ENCODE results near the gene PRAF2. TPM values are rescaled to one million over a fixed set of nuclear protein-coding genes. Genes with fewer than 3 reads are reported as not detected.
A peak's percentile ranks its signal among the peaks of the same experiment; 100 is the strongest.

The PRAF2 gene
- total and polyA plus RNA-seq, 4 donors, result 5.6 to 40.8 (median 36.9) TPM

DNA sequence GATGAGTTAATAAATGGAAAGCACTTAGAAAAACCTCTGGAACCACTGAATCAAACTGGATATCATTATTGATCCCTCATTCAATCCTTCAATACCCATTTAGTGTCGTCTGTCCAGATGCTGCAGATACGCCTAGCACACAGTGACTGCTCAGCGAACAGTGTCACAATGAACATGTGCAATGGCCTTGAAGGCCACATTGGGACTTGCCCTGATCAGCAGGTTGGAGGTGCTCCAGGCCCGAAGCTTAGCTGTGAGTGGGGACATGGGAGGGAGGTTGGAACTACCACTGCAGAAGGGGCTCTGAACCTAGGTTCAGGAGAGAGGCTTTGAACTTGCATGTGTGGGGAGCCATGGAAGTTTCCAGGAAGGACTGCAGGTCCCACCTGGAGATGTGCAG, 32.5 kb upstream of the PRAF2 start:
- no peak overlapping the region for H3K4me3 ChIP-seq
- TF ChIP-seq CTCF (IDR thresholded peaks at IDR 0.05; ENCODE audit: control extremely low read depth, extremely low read depth), result no peak
- 89 to 95% methylated on average over 4 of the region's 4 CpGs for WGBS, 2 donors

DNA sequence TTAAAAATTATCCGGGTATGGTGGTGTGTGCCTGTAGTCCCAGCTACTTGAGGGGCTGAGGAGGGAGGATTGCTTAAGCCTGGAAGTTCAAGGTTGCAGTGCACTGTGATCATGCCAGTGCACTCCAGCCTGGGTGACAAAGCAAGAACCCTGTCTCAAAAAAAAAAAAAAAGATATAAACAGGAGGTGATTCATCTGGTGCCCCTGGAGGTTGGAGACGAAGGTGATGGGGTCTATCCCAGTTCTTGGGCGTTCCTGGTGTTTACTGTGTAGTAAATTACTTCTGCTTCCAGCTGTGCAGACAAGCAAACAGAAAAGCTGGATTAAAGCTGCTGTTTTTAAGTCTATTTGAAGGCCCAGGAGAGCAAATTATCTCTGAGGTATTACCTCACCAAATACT, 29.8 kb upstream of the PRAF2 start:
- ATAC-seq (ENCODE audit: insufficient read depth, low FRiP score), result no peak
- DNase-seq, result no peak
- 70 to 77% methylated on average over 3 of the region's 3 CpGs for WGBS, 2 donors
- no peak overlapping the region for H3K4me3 ChIP-seq
- peaks cover 0 to 3% (median 0%) of the 10 kb centered on the region in 4 donors for H3K9me3 ChIP-seq (ENCODE audit: control insufficient read depth in 4 of 4, insufficient read depth in 3 of 4, low read length in 3 of 4)
- no peaks in the 10 kb centered on the region for H3K36me3 ChIP-seq (ENCODE audit: control insufficient read depth in 4 of 4, insufficient read depth in 4 of 4, low read length in 4 of 4)
- H3K4me1 ChIP-seq (ENCODE audit: control insufficient read depth in 5 of 5, insufficient read depth in 5 of 5, low read length in 5 of 5), result peaks cover 0 to 5% (median 0%) of the 10 kb centered on the region in 5 donors
- no peak for TF ChIP-seq CTCF (IDR thresholded peaks at IDR 0.05; ENCODE audit: control extremely low read depth, extremely low read depth)
- no peak overlapping the region for H3K27ac ChIP-seq (ENCODE audit: low read depth in 1 of 2, low read length in 1 of 2)
- H3K9ac ChIP-seq (ENCODE audit: insufficient read depth in 1 of 2, low read length in 2 of 2), result no peak overlapping the region
- no peaks in the 10 kb centered on the region for H3K27me3 ChIP-seq (ENCODE audit: control insufficient read depth in 3 of 3, insufficient read depth in 3 of 3, low read length in 2 of 3)

More for the DNA sequence above, 32.5 kb upstream of the PRAF2 start:
- no peaks in the 10 kb centered on the region for H3K4me1 ChIP-seq (ENCODE audit: control insufficient read depth in 5 of 5, insufficient read depth in 5 of 5, low read length in 5 of 5)
- DNase-seq (no peak), ATAC-seq (ENCODE audit: insufficient read depth, low FRiP score) (no peak)
- H3K27me3 ChIP-seq (ENCODE audit: control insufficient read depth in 3 of 3, insufficient read depth in 3 of 3, low read length in 2 of 3), result no peaks in the 10 kb centered on the region
- no peaks in the 10 kb centered on the region for H3K36me3 ChIP-seq (ENCODE audit: control insufficient read depth in 4 of 4, insufficient read depth in 4 of 4, low read length in 4 of 4)
- no peak overlapping the region for H3K9ac ChIP-seq (ENCODE audit: insufficient read depth in 1 of 2, low read length in 2 of 2)
- peaks cover 0 to 1% (median 0%) of the 10 kb centered on the region in 4 donors for H3K9me3 ChIP-seq (ENCODE audit: control insufficient read depth in 4 of 4, insufficient read depth in 3 of 4, low read length in 3 of 4)
- H3K27ac ChIP-seq (ENCODE audit: low read depth in 1 of 2, low read length in 1 of 2), result no peak overlapping the region

DNA sequence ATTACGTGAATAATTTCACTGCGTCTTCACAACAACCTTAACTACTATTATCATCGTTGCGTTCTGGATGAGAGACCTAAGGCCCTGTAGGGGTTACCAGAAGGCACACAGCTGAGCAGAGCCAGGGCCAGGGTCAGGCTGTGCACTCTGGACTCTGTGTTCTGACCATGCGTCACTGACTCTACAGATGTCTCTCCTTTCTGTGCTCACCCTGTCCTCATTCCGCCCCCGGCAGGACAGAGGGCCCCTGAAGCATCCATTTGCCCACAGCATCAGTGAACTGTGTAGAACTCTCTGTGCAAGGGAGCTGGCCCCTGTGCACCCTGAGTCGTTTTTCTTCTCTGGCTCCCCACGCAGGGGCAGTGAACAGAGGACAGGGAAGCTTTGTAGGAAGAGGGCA, 28.4 kb upstream of the PRAF2 start:
- 83 to 92% methylated on average over 9 of the region's 9 CpGs for WGBS, 2 donors
- H3K9me3 ChIP-seq (ENCODE audit: control insufficient read depth in 4 of 4, insufficient read depth in 3 of 4, low read length in 3 of 4), result peaks cover 0 to 3% (median 0%) of the 10 kb centered on the region in 4 donors
- TF ChIP-seq CTCF (IDR thresholded peaks at IDR 0.05; ENCODE audit: control extremely low read depth, extremely low read depth), result no peak
- no peak overlapping the region for H3K9ac ChIP-seq (ENCODE audit: insufficient read depth in 1 of 2, low read length in 2 of 2)
- H3K27me3 ChIP-seq (ENCODE audit: control insufficient read depth in 3 of 3, insufficient read depth in 3 of 3, low read length in 2 of 3), result no peaks in the 10 kb centered on the region
- no peak for DNase-seq
- no peak overlapping the region for H3K27ac ChIP-seq (ENCODE audit: low read depth in 1 of 2, low read length in 1 of 2)
- H3K36me3 ChIP-seq (ENCODE audit: control insufficient read depth in 4 of 4, insufficient read depth in 4 of 4, low read length in 4 of 4), result no peaks in the 10 kb centered on the region
- ATAC-seq (ENCODE audit: insufficient read depth, low FRiP score), result no peak
- peaks cover 0 to 5% (median 0%) of the 10 kb centered on the region in 5 donors for H3K4me1 ChIP-seq (ENCODE audit: control insufficient read depth in 5 of 5, insufficient read depth in 5 of 5, low read length in 5 of 5)
- no peak overlapping the region for H3K4me3 ChIP-seq

- no peaks in the 10 kb centered on the region for H3K36me3 ChIP-seq (ENCODE audit: control insufficient read depth in 4 of 4, insufficient read depth in 4 of 4, low read length in 4 of 4)
- H3K9ac ChIP-seq (ENCODE audit: insufficient read depth in 1 of 2, low read length in 2 of 2), result no peak overlapping the region
- H3K9me3 ChIP-seq (ENCODE audit: control insufficient read depth in 4 of 4, insufficient read depth in 3 of 4, low read length in 3 of 4), result peaks cover 0 to 3% (median 0%) of the 10 kb centered on the region in 4 donors
- peaks cover 0 to 5% (median 0%) of the 10 kb centered on the region in 5 donors for H3K4me1 ChIP-seq (ENCODE audit: control insufficient read depth in 5 of 5, insufficient read depth in 5 of 5, low read length in 5 of 5)
- 3 to 45% methylated on average over 6 to 9 of the region's 9 CpGs for WGBS, 2 donors
- no peak for ATAC-seq (ENCODE audit: insufficient read depth, low FRiP score)
- peak overlapping the region; percentile 48 to 67 for H3K27ac ChIP-seq (ENCODE audit: low read depth in 1 of 2, low read length in 1 of 2)
- no peak for DNase-seq
- no peaks in the 10 kb centered on the region for H3K27me3 ChIP-seq (ENCODE audit: control insufficient read depth in 3 of 3, insufficient read depth in 3 of 3, low read length in 2 of 3)
- H3K4me3 ChIP-seq, result peak overlapping the region; percentile 21
- no peak for TF ChIP-seq CTCF (IDR thresholded peaks at IDR 0.05; ENCODE audit: control extremely low read depth, extremely low read depth)
These were observed 27.8 kb upstream of the PRAF2 start for GRCh38 chrX:49101629-49101984.
